ENCODE measurements around the gene EMC10. TPM values are rescaled to one million over a fixed set of nuclear protein-coding genes. Genes with fewer than 3 reads are reported as not detected.

Gene EMC10
- total RNA-seq, 1 experiment from 2014 or later = 228 TPM

- Histone ChIP-seq H3K4me3 (ENCODE audit: low read length) (no peak overlapping the region), H3K79me2 (ENCODE audit: low read length) (0 out of 2 replicates have a peak, but pooled peaks cover 3% of the 10 kb centered on the region), H2AFZ (ENCODE audit: low read length) (no peak overlapping the region), H3K4me2 (ENCODE audit: low read length) (no peak overlapping the region), H3K27me3 (ENCODE audit: low read length) (no peaks in the 10 kb centered on the region), H3F3A (ENCODE audit: low read length, unreplicated experiment) (no peaks in the 10 kb centered on the region), H3K9me2 (replicated peaks; ENCODE audit: low read length) (no peaks in the 10 kb centered on the region), H3K36me3 (ENCODE audit: low read depth, low read length) (no peaks in the 10 kb centered on the region), H3K9me3 (ENCODE audit: low read length) (no peaks in the 10 kb centered on the region), H3K4me1 (ENCODE audit: insufficient read depth, low read length) (peaks cover 10% of the 10 kb centered on the region; the same call in 1 of the 2 replicates), H3K9ac (ENCODE audit: low read length) (no peak overlapping the region), H4K20me1 (ENCODE audit: low read length) (no peaks in the 10 kb centered on the region), H3K27ac (ENCODE audit: low read length) (no peak overlapping the region)
- DNase-seq (no peak), ATAC-seq (no peak)
- ChIA-PET POLR2A (ENCODE audit: unreplicated experiment) (no interaction called here), CTCF (no interaction called here)
- intact Hi-C loops (cut with micrococcal nuclease) = no loop called here
- BruUV-seq (replicated peaks) = no TSS peak
- TF ChIP-seq CTCF (conservative IDR thresholded peaks at IDR 0.05; ENCODE audit: low read depth, low read length) = no peak
- no peak for TF ChIP-seq EZH2phosphoT487 (IDR thresholded peaks at IDR 0.05; ENCODE audit: borderline replicate concordance, low read length)
- no peak for TF ChIP-seq EZH2 (IDR thresholded peaks at IDR 0.05; ENCODE audit: low read length, unreplicated experiment)
Observed at GRCh38 chr19:50515168-50515561, 38.9 kb downstream of the EMC10 start.

DNA sequence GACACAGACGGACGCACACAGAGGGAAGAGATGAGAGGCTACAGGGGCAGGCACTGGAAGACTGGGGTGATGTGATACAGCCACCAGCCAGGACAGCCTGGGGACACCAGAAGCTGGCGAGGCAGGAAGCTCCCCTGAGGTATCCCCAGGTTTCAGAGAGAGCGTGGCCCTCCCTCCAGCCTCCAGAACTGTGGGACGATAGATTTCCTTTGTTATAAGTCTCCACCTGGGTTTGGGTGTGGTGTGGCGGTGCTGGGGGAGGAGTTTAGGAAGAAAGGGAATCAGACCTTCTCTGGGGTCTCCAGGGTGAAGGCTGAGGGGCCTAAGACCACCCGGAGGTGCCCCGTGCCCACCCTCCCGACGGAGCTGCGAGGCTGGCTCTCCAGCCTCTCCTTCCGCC lies 40.1 kb downstream of the EMC10 start:
- no peaks in the 10 kb centered on the region for H3F3A ChIP-seq (ENCODE audit: low read length, unreplicated experiment)
- no peaks in the 10 kb centered on the region for H3K9me3 ChIP-seq (ENCODE audit: low read length)
- H4K20me1 ChIP-seq (ENCODE audit: low read length) = no peaks in the 10 kb centered on the region
- H2AFZ ChIP-seq (ENCODE audit: low read length) = peak overlapping the region; percentile 64
- no peak overlapping the region for H3K9ac ChIP-seq (ENCODE audit: low read length)
- no peaks in the 10 kb centered on the region for H3K27me3 ChIP-seq (ENCODE audit: low read length)
- peak overlapping the region; percentile 73 for H3K4me2 ChIP-seq (ENCODE audit: low read length)
- ATAC-seq (no peak; the same call in 1 of the 2 replicates), DNase-seq (no peak)
- no peaks in the 10 kb centered on the region for H3K36me3 ChIP-seq (ENCODE audit: low read depth, low read length)
- BruUV-seq (replicated peaks) = no TSS peak
- TF ChIP-seq CTCF (conservative IDR thresholded peaks at IDR 0.05; ENCODE audit: low read depth, low read length) (no peak), EZH2phosphoT487 (IDR thresholded peaks at IDR 0.05; ENCODE audit: borderline replicate concordance, low read length) (no peak), EZH2 (IDR thresholded peaks at IDR 0.05; ENCODE audit: low read length, unreplicated experiment) (no peak)
- CTCF ChIA-PET = interaction anchor here (0.7 kb wide), 1 partner anchor 546 kb away, joined by 7 read pairs; no protein-coding TSS in a partner anchor
- no peaks in the 10 kb centered on the region for H3K79me2 ChIP-seq (ENCODE audit: low read length)
- POLR2A ChIA-PET (ENCODE audit: unreplicated experiment) = no interaction called here
- H3K9me2 ChIP-seq (replicated peaks; ENCODE audit: low read length) = no peaks in the 10 kb centered on the region
- intact Hi-C loops (cut with micrococcal nuclease) = no loop called here
- peaks cover 3% of the 10 kb centered on the region; the same call in 1 of the 2 replicates for H3K4me1 ChIP-seq (ENCODE audit: insufficient read depth, low read length)
- peak overlapping the region; percentile 53 for H3K4me3 ChIP-seq (ENCODE audit: low read length)
- no peak overlapping the region for H3K27ac ChIP-seq (ENCODE audit: low read length)

DNA sequence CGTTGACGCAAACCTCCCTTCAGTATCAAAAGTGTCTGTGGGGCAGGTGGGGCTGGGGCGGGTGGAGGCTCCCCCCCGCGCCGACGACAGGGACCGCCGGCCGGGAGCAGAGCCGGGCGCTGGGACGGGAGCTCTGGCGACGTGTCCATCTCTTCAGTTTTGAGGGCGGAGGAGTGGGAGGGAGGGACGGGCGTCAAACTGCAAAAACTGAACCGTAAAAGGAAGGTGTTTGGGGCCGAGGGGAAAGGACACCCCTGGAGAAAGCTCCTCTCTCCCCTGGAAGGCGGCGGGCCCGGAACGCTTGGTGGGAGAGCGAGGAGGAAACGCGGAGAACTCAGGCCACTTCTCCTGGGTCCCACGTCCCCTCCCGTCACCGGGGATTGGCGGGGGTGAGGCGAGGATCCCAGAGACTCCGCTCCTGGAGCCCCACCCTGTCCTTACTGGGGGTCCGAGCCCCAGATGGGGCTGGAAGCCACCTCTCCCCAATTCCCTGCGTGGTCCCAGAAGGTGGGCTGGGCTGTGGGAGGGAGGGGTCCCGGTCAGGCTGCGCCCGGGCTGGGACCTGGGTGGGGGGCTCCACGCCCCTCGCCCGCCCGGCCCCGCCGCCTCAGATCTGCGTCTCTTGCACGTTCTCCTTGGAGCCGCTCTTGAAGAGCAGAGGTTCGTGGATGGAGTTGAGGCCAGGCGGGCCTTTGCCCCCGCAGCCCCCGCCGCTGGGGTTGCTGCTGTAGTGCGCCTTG lies 40.8 kb downstream of the EMC10 start:
- intact Hi-C loops (cut with micrococcal nuclease) = no loop called here
- no peaks in the 10 kb centered on the region for H3K79me2 ChIP-seq (ENCODE audit: low read length)
- ATAC-seq (peak; percentile 33; the same call in 1 of the 2 replicates), DNase-seq (no peak)
- no peaks in the 10 kb centered on the region for H3K9me2 ChIP-seq (replicated peaks; ENCODE audit: low read length)
- peak overlapping the region; percentile 53 for H3K4me3 ChIP-seq (ENCODE audit: low read length)
- POLR2A ChIA-PET (ENCODE audit: unreplicated experiment) = no interaction called here
- TF ChIP-seq EZH2phosphoT487 (IDR thresholded peaks at IDR 0.05; ENCODE audit: borderline replicate concordance, low read length) (no peak), CTCF (conservative IDR thresholded peaks at IDR 0.05; ENCODE audit: low read depth, low read length) (no peak), EZH2 (IDR thresholded peaks at IDR 0.05; ENCODE audit: low read length, unreplicated experiment) (no peak)
- CTCF ChIA-PET = interaction anchor here (0.7 kb wide), 1 partner anchor 545 kb away, joined by 7 read pairs; no protein-coding TSS in a partner anchor
- no peak overlapping the region for H3K9ac ChIP-seq (ENCODE audit: low read length)
- H3K27me3 ChIP-seq (ENCODE audit: low read length) = no peaks in the 10 kb centered on the region
- H3F3A ChIP-seq (ENCODE audit: low read length, unreplicated experiment) = no peaks in the 10 kb centered on the region
- H3K36me3 ChIP-seq (ENCODE audit: low read depth, low read length) = no peaks in the 10 kb centered on the region
- peaks cover 3% of the 10 kb centered on the region; the same call in 1 of the 2 replicates for H3K4me1 ChIP-seq (ENCODE audit: insufficient read depth, low read length)
- no peak overlapping the region for H3K27ac ChIP-seq (ENCODE audit: low read length)
- H3K9me3 ChIP-seq (ENCODE audit: low read length) = no peaks in the 10 kb centered on the region
- no peaks in the 10 kb centered on the region for H4K20me1 ChIP-seq (ENCODE audit: low read length)
- peak overlapping the region; percentile 73 for H3K4me2 ChIP-seq (ENCODE audit: low read length)
- peak overlapping the region; percentile 64 for H2AFZ ChIP-seq (ENCODE audit: low read length)
- no TSS peak for BruUV-seq (replicated peaks)
